Measurements from ENCODE around the gene GRIP1. TPM values are rescaled to one million over a fixed set of nuclear protein-coding genes. Genes with fewer than 3 reads are reported as not detected.

The GRIP1 gene
- total and polyA plus RNA-seq, 2 donors (not counting 3 experiments of a cell fraction or from before 2014, with no cell fraction given): 0.04 to 0.69 TPM

DNA sequence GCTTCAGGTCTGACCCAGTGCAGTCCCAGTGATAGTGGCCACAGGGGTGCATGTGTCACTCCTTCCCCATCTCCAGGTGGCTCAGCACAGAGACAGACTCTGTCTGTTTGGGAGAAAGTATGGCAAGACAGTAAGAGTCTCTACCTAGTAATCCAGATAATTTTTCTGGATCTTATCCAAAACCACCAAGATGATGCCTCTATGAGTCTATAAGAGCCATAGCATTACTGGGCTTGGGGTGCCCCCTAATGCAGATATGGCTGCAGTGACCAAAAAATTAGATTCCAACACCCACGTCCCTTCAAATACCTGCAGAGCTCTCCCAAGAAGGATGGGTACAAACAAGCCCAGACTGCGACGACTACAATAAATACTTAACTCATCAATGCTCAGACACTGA is 123.8 kb downstream of the GRIP1 start:
- H3K4me3 ChIP-seq (replicated peaks in 1 of 3; ENCODE audit: insufficient read depth in 1 of 3, low read depth in 1 of 3, low read length in 3 of 3): no peak overlapping the region
- no peak overlapping the region for H2AFZ ChIP-seq (ENCODE audit: low read depth, low read length)
- BruUV-seq (replicated peaks): no TSS peak
- no peaks in the 10 kb centered on the region for H4K20me1 ChIP-seq (replicated peaks; ENCODE audit: control insufficient read depth, extremely low read depth, insufficient read depth, low read length)
- no peaks in the 10 kb centered on the region for H3K4me1 ChIP-seq (ENCODE audit: control insufficient read depth, extremely low read depth, insufficient read depth, low read length)
- no peak for FAIRE-seq
- no peaks in the 10 kb centered on the region for H3K9me1 ChIP-seq (replicated peaks; ENCODE audit: control insufficient read depth, extremely low read depth, insufficient read depth, low read length)
- dilution Hi-C loops (cut with MboI; ENCODE audit: extremely low pct_ligation_motif_present, low sequenced_read_pairs): no loop called here
- CTCF ChIA-PET: interaction anchor here (1.0 kb wide), 1 partner anchor 203 kb away, joined by 3 read pairs; no protein-coding TSS in a partner anchor
- intact Hi-C loops (cut with micrococcal nuclease): loop anchor here (10.0 kb wide), 1 partner anchor 280 kb away; no protein-coding TSS in a partner anchor
- H3K27me3 ChIP-seq (ENCODE audit: control insufficient read depth in 2 of 2, insufficient read depth in 2 of 2, low read length in 2 of 2): peaks cover 0 to 3% of the 10 kb centered on the region in 2 experiments
- POLR2A ChIA-PET: no interaction called here
- no peak overlapping the region for H3K27ac ChIP-seq (ENCODE audit: insufficient read depth, low read depth, low read length)
- no peaks in the 10 kb centered on the region for H3K79me2 ChIP-seq (ENCODE audit: control insufficient read depth, insufficient read depth, low read length)
- no peak for DNase-seq (ENCODE audit: low read depth, low spot score)
- H3K9me3 ChIP-seq (replicated peaks; ENCODE audit: control insufficient read depth, insufficient read depth, low read length): no peaks in the 10 kb centered on the region
- H3K36me3 ChIP-seq (ENCODE audit: control insufficient read depth in 2 of 2, extremely low read depth in 1 of 2, insufficient read depth in 2 of 2, low read length in 2 of 2): no peaks in the 10 kb centered on the region
- H3K9ac ChIP-seq (replicated peaks; ENCODE audit: extremely low read depth, insufficient read depth, low read length): no peak overlapping the region
- H3K4me2 ChIP-seq (ENCODE audit: insufficient read depth, low read length): no peak overlapping the region
- TF ChIP-seq, protein P1, sequence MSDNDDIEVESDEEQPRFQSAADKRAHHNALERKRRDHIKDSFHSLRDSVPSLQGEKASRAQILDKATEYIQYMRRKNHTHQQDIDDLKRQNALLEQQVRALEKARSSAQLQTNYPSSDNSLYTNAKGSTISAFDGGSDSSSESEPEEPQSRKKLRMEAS (IDR thresholded peaks at IDR 0.05; ENCODE audit: insufficient read depth, insufficient read length): no peak
- TF ChIP-seq MYC (IDR thresholded peaks at IDR 0.05; ENCODE audit: low read depth, low read length) (no peak), POLR2AphosphoS5 (IDR thresholded peaks at IDR 0.05; ENCODE audit: insufficient read depth, low read depth, low read length) (no peak), FOS (IDR thresholded peaks at IDR 0.05; ENCODE audit: borderline replicate concordance, insufficient read depth, low read length) (no peak), JUN (IDR thresholded peaks at IDR 0.05; ENCODE audit: borderline replicate concordance, insufficient read depth, insufficient read length, low read depth) (no peak), EZH2 (IDR thresholded peaks at IDR 0.05; ENCODE audit: borderline replicate concordance, low read depth, low read length, severe bottlenecking) (no peak), GATA2 (IDR thresholded peaks at IDR 0.05; ENCODE audit: insufficient read depth, insufficient read length, low read depth, low read length) (no peak), POLR2A (IDR thresholded peaks at IDR 0.05; ENCODE audit: low read depth, low read length) (no peak)
- TF ChIP-seq, protein P2, sequence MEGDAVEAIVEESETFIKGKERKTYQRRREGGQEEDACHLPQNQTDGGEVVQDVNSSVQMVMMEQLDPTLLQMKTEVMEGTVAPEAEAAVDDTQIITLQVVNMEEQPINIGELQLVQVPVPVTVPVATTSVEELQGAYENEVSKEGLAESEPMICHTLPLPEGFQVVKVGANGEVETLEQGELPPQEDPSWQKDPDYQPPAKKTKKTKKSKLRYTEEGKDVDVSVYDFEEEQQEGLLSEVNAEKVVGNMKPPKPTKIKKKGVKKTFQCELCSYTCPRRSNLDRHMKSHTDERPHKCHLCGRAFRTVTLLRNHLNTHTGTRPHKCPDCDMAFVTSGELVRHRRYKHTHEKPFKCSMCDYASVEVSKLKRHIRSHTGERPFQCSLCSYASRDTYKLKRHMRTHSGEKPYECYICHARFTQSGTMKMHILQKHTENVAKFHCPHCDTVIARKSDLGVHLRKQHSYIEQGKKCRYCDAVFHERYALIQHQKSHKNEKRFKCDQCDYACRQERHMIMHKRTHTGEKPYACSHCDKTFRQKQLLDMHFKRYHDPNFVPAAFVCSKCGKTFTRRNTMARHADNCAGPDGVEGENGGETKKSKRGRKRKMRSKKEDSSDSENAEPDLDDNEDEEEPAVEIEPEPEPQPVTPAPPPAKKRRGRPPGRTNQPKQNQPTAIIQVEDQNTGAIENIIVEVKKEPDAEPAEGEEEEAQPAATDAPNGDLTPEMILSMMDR (IDR thresholded peaks at IDR 0.05; ENCODE audit: extremely low read depth in 1 of 2, insufficient read depth in 1 of 2, low read depth in 1 of 2, low read length in 2 of 2): no peak

All from endothelial cell of umbilical vein (primary cell).